Body of pancreas (tissue), 4 donors: ENCODE measurements around the gene PRAMEF25. TPM values are rescaled to one million over a fixed set of nuclear protein-coding genes. Genes with fewer than 3 reads are reported as not detected.
"Not testable (repeated sequence)": the region's sequence is repeated elsewhere in the genome, so short reads cannot be mapped to it uniquely, and the experiment has no call there.

Source experiments
- ATAC-seq: fragments of 150-250 bp; one replicate; pipeline ENCODE4 v1.9.1; 2016
- DNase-seq, 4 donors: peaks; one replicate each; pipeline ENCODE4 v3.0.0-alpha.2; 2019
- H3K27ac ChIP-seq, 4 donors: fragments of 200-600 bp; sonication (generic); 1 replicate in 3 of 4; 2 replicates in 1 of 4; pipeline versions ENCODE4 v1.5.1 to v1.6.1; 2016 to 2019; ENCODE audit warnings: mild to moderate bottlenecking in 1 of 4, mixed read lengths in 1 of 4, moderate library complexity in 1 of 4
- H3K27me3 ChIP-seq, 2 donors: fragments of 200-600 bp; sonication (generic); one replicate each; pipeline ENCODE4 v1.6.0; 2016; ENCODE audit warnings: mild to moderate bottlenecking in 1 of 2
- H3K36me3 ChIP-seq, 2 donors: fragments of 200-600 bp; sonication (generic); replicated peaks in 1 of 2; 2 replicates each; pipeline ENCODE4 v1.5.1; 2016; ENCODE audit warnings: low read depth in 2 of 2; ENCODE audit not compliant: insufficient read depth in 1 of 2
- H3K4me1 ChIP-seq: fragments of 200-600 bp; sonication (generic); one replicate; pipeline ENCODE4 v1.6.0; 2016
- H3K4me3 ChIP-seq, 2 donors: fragments of 200-600 bp; sonication (generic); 1 replicate in 1 of 2; 2 replicates in 1 of 2; pipeline ENCODE4 v1.5.1; 2016 to 2019
- H3K9me3 ChIP-seq, 3 donors: fragments of 200-600 bp; sonication (generic); 1 replicate in 2 of 3; 2 replicates in 1 of 3; pipeline ENCODE4 v1.5.1; 2016
- WGBS, 2 donors: methylation state at CpG; one replicate each; pipeline ENCODE4 v1.1.5; 2017; 5-methylcytosine and 5-hydroxymethylcytosine counted together
- intact Hi-C: fragments of 100-400 bp; cut with DNase I; formaldehyde crosslinking; loops from one replicate; pipeline ENCODE4 v1.15.1; 2023
- total RNA-seq, 2 donors: library from RNA; depleted of rRNA; stranded (reverse); fragments of >200 nt; gene quantifications; one replicate each; pipeline ENCODE4 v1.1.0, GENCODE V29; 2016

Gene PRAMEF25
- not detected for total RNA-seq

- H3K27me3 ChIP-seq, ATAC-seq, DNase-seq, H3K4me3 ChIP-seq, H3K9me3 ChIP-seq, H3K36me3 ChIP-seq, H3K27ac ChIP-seq, intact Hi-C loops, H3K4me1 ChIP-seq: not testable (repeated sequence)
- no CpG with 5 or more reads among the region's 4 CpGs for WGBS, 2 donors
Observed at GRCh38 chr1:13070474-13070873, at the start of gene PRAMEF25. TSS of gene PRAMEF25 (plus strand) at chr1:13070774. CDS start at chr1:13073694, 2,920 bp downstream.

GRCh38 chr1:13056475-13056874 lies 14.1 kb upstream of the PRAMEF25 start, which contains the start of gene PRAMEF27:
TSS of gene PRAMEF27 (minus strand) at chr1:13056575. CDS start at chr1:13053659, 2,916 bp downstream.
- H3K27me3 ChIP-seq, H3K4me3 ChIP-seq, intact Hi-C loops, H3K27ac ChIP-seq, H3K9me3 ChIP-seq, H3K4me1 ChIP-seq, H3K36me3 ChIP-seq, ATAC-seq, DNase-seq: not testable (repeated sequence)
- 22 to 70% methylated on average over 3 of the region's 3 CpGs for WGBS, 2 donors

GRCh38 chr1:13116754-13117153 lies 46.2 kb downstream of the PRAMEF25 start, which contains the start of gene HNRNPCL2:
TSS of gene HNRNPCL2 (minus strand) at chr1:13116854. CDS start at chr1:13116400, 454 bp downstream.
- 79 to 80% methylated on average over 6 of the region's 6 CpGs for WGBS, 2 donors
- intact Hi-C loops, H3K27me3 ChIP-seq, H3K4me3 ChIP-seq, ATAC-seq, H3K4me1 ChIP-seq, H3K36me3 ChIP-seq, H3K9me3 ChIP-seq, H3K27ac ChIP-seq, DNase-seq: not testable (repeated sequence)

Other genes starting within 250 kb of the PRAMEF25 start
- gene PRAMEF11, start 239.4 kb upstream of the PRAMEF25 start, total RNA-seq = not detected
- gene HNRNPCL1, start 222.1 kb upstream of the PRAMEF25 start, total RNA-seq = not detected
- not detected for gene PRAMEF2, start 213.7 kb upstream of the PRAMEF25 start, total RNA-seq
- not detected for gene PRAMEF4, start 184.6 kb upstream of the PRAMEF25 start, total RNA-seq
- not detected for gene PRAMEF10, start 172.5 kb upstream of the PRAMEF25 start, total RNA-seq
- not detected for gene PRAMEF7, start 154.2 kb upstream of the PRAMEF25 start, total RNA-seq
- gene PRAMEF6, start 123.2 kb upstream of the PRAMEF25 start, total RNA-seq = not detected
- not detected for gene PRAMEF27, start 14.2 kb upstream of the PRAMEF25 start, total RNA-seq
- gene HNRNPCL3, start 10.0 kb upstream of the PRAMEF25 start, total RNA-seq = not detected
- not detected for gene HNRNPCL2, start 46.1 kb downstream of the PRAMEF25 start, total RNA-seq
- gene PRAMEF26, start 85.2 kb downstream of the PRAMEF25 start, total RNA-seq = not detected
- not detected for gene HNRNPCL4, start 94.9 kb downstream of the PRAMEF25 start, total RNA-seq
- gene PRAMEF9, start 101.1 kb downstream of the PRAMEF25 start, total RNA-seq = not detected
- not detected for gene PRAMEF13, start 130.6 kb downstream of the PRAMEF25 start, total RNA-seq
- gene PRAMEF18, start 155.4 kb downstream of the PRAMEF25 start, total RNA-seq = not detected
- not detected for gene PRAMEF5, start 183.4 kb downstream of the PRAMEF25 start, total RNA-seq
- gene PRAMEF8, start 214.4 kb downstream of the PRAMEF25 start, total RNA-seq = not detected
- gene PRAMEF33, start 232.8 kb downstream of the PRAMEF25 start, total RNA-seq = not detected
- not detected for gene PRAMEF15, start 244.8 kb downstream of the PRAMEF25 start, total RNA-seq